Liver (tissue), 3 donors: Measurements from ENCODE around the gene YWHAB.

Experiments
- ATF3 ChIP-seq: IDR thresholded peaks from 2 replicates; pipeline ENCODE4 v1.6.1; 2016; ENCODE audit warnings: antibody characterized with exemption
- CTCF ChIP-seq: fragments of 150-350 bp; IDR thresholded peaks from 2 replicates; pipeline ENCODE4 v1.5.1; 2017; ENCODE audit warnings: improper control_type of control experiment, low read depth, low read length; ENCODE audit not compliant: missing input control
- EGR1 ChIP-seq, 2 donors: IDR thresholded peaks; 2 replicates each; pipeline ENCODE4 v1.6.1; 2016 to 2018; ENCODE audit warnings: antibody characterized with exemption in 2 of 2, low read depth in 2 of 2
- FOXA1 ChIP-seq: IDR thresholded peaks from 2 replicates; pipeline ENCODE4 v1.6.1; 2016; ENCODE audit warnings: antibody characterized with exemption
- HNF4A ChIP-seq, 2 donors: conservative IDR thresholded peaks; 2 replicates each; pipeline ENCODE4 v1.6.1; 2016; ENCODE audit warnings: antibody characterized with exemption in 2 of 2, mild to moderate bottlenecking in 2 of 2
- HNF4G ChIP-seq: IDR thresholded peaks from 2 replicates; pipeline ENCODE4 v1.6.1; 2016; ENCODE audit warnings: antibody characterized with exemption
- JUND ChIP-seq, 2 donors: IDR thresholded peaks; 2 replicates each; pipeline ENCODE4 v1.6.1; 2016; ENCODE audit warnings: antibody characterized with exemption in 2 of 2
- MAX ChIP-seq: IDR thresholded peaks from 2 replicates; pipeline ENCODE4 v1.6.1; 2016; ENCODE audit warnings: antibody characterized with exemption
- RAD21 ChIP-seq, 2 donors: IDR thresholded peaks; 2 replicates each; pipeline ENCODE4 v1.6.1; 2016; ENCODE audit warnings: antibody characterized with exemption in 2 of 2, mild to moderate bottlenecking in 2 of 2
- REST ChIP-seq: IDR thresholded peaks from 2 replicates; pipeline ENCODE4 v1.6.1; 2016; ENCODE audit warnings: antibody characterized with exemption, mild to moderate bottlenecking
- SP1 ChIP-seq: IDR thresholded peaks from 2 replicates; pipeline ENCODE4 v1.6.1; 2018; ENCODE audit warnings: antibody characterized with exemption, mild to moderate bottlenecking
- TAF1 ChIP-seq: conservative IDR thresholded peaks from 2 replicates; pipeline ENCODE4 v1.6.1; 2016; ENCODE audit warnings: antibody characterized with exemption, mild to moderate bottlenecking
- YY1 ChIP-seq: IDR thresholded peaks from 2 replicates; pipeline ENCODE4 v1.6.1; 2016; ENCODE audit warnings: antibody characterized with exemption, mild to moderate bottlenecking
- donor health status: healthy.
- donor health status: healthy.

GRCh38 chr20:44938637-44939036 lies 53.1 kb downstream of the YWHAB start:
- TF ChIP-seq CTCF: no peak
- no peak for TF ChIP-seq MAX
- no peak for TF ChIP-seq ATF3
- no peak for TF ChIP-seq RAD21 (IDR thresholded peaks at IDR 0.05)
- TF ChIP-seq EGR1 (IDR thresholded peaks at IDR 0.05; ENCODE audit: low read depth in 2 of 2): no peak
- no peak for TF ChIP-seq TAF1
- TF ChIP-seq SP1: no peak
- no peak for TF ChIP-seq HNF4G
- no peak for TF ChIP-seq YY1
- no peak for TF ChIP-seq FOXA1
- no peak for TF ChIP-seq HNF4A (conservative IDR thresholded peaks at IDR 0.05)
- no peak for TF ChIP-seq REST
- TF ChIP-seq JUND (IDR thresholded peaks at IDR 0.05): no peak
